Left ventricle myocardium inferior (tissue), 1 donor: ENCODE measurements around the gene TRIM24. TPM values are rescaled to one million over a fixed set of nuclear protein-coding genes. Genes with fewer than 3 reads are reported as not detected.

Source experiments
- DNase-seq: peaks from one replicate; pipeline ENCODE4 v3.0.0-alpha.2; 2020
- H3K27ac ChIP-seq: fragments of 200-600 bp; replicated peaks from 2 replicates; pipeline ENCODE4 v1.8.0; 2021
- H3K27me3 ChIP-seq: fragments of 200-600 bp; 2 replicates; pipeline ENCODE4 v1.8.0; 2021; ENCODE audit warnings: low read depth
- H3K36me3 ChIP-seq: fragments of 200-600 bp; 2 replicates; pipeline ENCODE4 v1.8.0; 2021
- H3K4me1 ChIP-seq: fragments of 200-600 bp; 2 replicates; pipeline ENCODE4 v1.8.0; 2021
- H3K4me3 ChIP-seq: fragments of 200-600 bp; 2 replicates; pipeline ENCODE4 v1.8.0; 2021; ENCODE audit warnings: mild to moderate bottlenecking, moderate library complexity
- H3K9me3 ChIP-seq: fragments of 200-600 bp; replicated peaks from 2 replicates; pipeline ENCODE4 v1.8.0; 2021
- intact Hi-C: fragments of 100-400 bp; cut with micrococcal nuclease; formaldehyde crosslinking; loops from one replicate; pipeline ENCODE4 v1.11.0; 2022
- total RNA-seq: library from RNA; stranded (reverse); fragmentation: NEBNext Ultra II Directional; extraction: Animal tissue kit (Norgen Biotek cat#: 25700); gene quantifications from one replicate; pipeline ENCODE4 v1.2.1, GENCODE V29; 2021
- TF ChIP-seq, protein P1 (sequence below): fragments of 200-600 bp; IDR thresholded peaks from 2 replicates; pipeline ENCODE4 v1.8.0; 2021; ENCODE audit warnings: antibody characterized with exemption, mild to moderate bottlenecking, borderline replicate concordance
- donor health status: DM: no; HTN: yes; CAD: no; lungs with severe emphysema.

The TRIM24 gene
- total RNA-seq, 1 donor from 2014 or later = 18.8 TPM

DNA sequence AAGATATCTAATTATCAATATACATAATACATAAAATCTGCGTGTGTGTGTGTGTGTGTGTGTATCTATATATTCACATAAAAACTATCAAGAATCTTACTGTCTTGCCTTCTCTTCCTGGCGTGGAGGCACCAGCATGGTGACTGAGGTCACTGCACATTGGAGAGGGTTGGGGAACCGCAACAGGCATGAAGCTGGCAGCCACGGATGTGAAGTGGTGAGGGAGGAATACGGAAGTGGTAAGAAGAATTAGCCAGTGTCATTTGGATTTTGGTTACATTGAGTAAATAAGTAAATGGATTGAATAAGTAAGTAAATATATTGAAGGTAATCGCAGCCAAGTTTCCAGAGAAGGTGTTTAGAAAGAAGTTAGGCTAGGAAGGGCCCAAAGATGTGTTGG, 85.1 kb downstream of the TRIM24 start:
- Histone ChIP-seq H3K27me3 (no peaks in the 10 kb centered on the region), H3K4me3 (no peak overlapping the region), H3K27ac (no peak overlapping the region), H3K9me3 (no peaks in the 10 kb centered on the region), H3K4me1 (peaks cover 8% of the 10 kb centered on the region), H3K36me3 (peaks cover 33% of the 10 kb centered on the region)
- intact Hi-C loops = no loop called here
- no peak for DNase-seq
- TF ChIP-seq, protein P1, sequence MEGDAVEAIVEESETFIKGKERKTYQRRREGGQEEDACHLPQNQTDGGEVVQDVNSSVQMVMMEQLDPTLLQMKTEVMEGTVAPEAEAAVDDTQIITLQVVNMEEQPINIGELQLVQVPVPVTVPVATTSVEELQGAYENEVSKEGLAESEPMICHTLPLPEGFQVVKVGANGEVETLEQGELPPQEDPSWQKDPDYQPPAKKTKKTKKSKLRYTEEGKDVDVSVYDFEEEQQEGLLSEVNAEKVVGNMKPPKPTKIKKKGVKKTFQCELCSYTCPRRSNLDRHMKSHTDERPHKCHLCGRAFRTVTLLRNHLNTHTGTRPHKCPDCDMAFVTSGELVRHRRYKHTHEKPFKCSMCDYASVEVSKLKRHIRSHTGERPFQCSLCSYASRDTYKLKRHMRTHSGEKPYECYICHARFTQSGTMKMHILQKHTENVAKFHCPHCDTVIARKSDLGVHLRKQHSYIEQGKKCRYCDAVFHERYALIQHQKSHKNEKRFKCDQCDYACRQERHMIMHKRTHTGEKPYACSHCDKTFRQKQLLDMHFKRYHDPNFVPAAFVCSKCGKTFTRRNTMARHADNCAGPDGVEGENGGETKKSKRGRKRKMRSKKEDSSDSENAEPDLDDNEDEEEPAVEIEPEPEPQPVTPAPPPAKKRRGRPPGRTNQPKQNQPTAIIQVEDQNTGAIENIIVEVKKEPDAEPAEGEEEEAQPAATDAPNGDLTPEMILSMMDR = no peak

DNA sequence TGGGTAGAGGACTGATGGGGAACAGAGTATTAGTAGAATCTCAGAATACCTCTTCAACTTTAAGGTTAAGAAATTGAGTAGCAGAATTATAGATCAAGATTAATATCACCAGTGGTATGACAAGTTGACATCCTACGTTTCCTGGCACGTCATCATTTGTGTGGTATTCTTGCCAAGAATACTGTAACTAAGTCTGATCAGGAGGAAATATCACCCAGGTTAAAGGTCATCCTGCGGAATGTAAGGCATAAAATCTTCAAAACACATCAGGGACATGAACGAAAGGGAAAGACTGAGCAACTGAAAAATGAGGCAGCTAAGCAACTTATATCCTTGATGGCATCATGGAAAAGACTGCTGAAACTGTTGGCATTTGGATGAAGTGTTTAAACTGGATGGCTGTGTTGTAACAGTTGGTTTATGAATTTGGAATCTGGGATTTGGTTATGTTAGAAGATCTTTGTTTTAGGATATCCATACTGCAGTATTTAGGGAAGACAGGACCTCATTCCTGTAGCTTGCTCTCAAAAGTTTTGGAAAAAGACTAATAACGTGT, 86.1 kb downstream of the TRIM24 start:
- H3K36me3 ChIP-seq = peaks cover 27% of the 10 kb centered on the region
- TF ChIP-seq, protein P1 = no peak
- intact Hi-C loops = no loop called here

DNA sequence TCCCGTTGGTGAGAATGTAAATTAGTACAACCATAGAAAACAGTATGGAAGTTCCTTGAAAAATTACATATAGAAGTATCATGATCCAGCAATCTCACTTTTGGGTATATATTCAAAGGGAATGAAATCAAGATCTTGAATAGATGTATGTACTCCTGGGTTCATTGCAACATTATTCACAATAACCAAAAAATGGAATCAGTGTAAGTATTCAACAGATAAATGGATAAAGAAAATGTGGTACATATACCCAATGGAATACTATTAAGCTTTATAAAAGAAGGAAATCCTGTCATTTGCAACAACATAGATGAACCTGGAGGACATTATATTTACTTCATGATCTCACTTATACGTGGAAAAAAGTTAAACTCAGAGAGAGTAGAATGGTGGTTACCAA, 86.8 kb downstream of the TRIM24 start:
- no peaks in the 10 kb centered on the region for H3K9me3 ChIP-seq

More for the DNA sequence above, 86.1 kb downstream of the TRIM24 start:
- DNase-seq = no peak
- Histone ChIP-seq H3K4me3 (no peak overlapping the region), H3K27me3 (no peaks in the 10 kb centered on the region), H3K4me1 (peaks cover 8% of the 10 kb centered on the region), H3K27ac (no peak overlapping the region), H3K9me3 (no peaks in the 10 kb centered on the region)

DNA sequence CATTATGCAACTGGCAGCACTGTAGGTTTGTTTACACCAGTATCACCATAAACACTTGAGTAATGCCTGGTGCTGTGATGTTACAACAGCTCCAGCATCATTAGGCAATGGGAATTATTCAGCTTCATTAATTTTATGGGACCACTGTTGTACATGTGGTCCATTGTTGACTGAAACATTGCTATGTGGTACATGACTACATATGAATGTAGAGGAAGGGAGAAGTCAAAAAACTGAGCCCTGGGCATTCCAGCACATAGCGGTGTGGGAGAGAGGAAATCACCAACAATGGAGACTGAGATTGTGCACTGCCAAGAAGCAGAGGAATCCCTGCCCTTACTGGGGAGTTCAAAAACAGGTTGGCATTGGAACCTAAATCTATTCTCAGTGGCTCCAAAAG, 89.0 kb downstream of the TRIM24 start:
- no peak for DNase-seq
- TF ChIP-seq, protein P1 = no peak
- H3K36me3 ChIP-seq = peaks cover 43% of the 10 kb centered on the region
- no peaks in the 10 kb centered on the region for H3K9me3 ChIP-seq
- H3K4me1 ChIP-seq = peaks cover 8% of the 10 kb centered on the region
- no peaks in the 10 kb centered on the region for H3K27me3 ChIP-seq
- H3K4me3 ChIP-seq = no peak overlapping the region
- intact Hi-C loops = no loop called here
- H3K27ac ChIP-seq = no peak overlapping the region

More for the DNA sequence above, 86.8 kb downstream of the TRIM24 start:
- Histone ChIP-seq H3K27me3 (no peaks in the 10 kb centered on the region), H3K4me1 (peaks cover 8% of the 10 kb centered on the region), H3K4me3 (no peak overlapping the region), H3K36me3 (peaks cover 28% of the 10 kb centered on the region), H3K27ac (no peak overlapping the region)
- intact Hi-C loops = no loop called here
- TF ChIP-seq, protein P1 = no peak
- DNase-seq = no peak

DNA sequence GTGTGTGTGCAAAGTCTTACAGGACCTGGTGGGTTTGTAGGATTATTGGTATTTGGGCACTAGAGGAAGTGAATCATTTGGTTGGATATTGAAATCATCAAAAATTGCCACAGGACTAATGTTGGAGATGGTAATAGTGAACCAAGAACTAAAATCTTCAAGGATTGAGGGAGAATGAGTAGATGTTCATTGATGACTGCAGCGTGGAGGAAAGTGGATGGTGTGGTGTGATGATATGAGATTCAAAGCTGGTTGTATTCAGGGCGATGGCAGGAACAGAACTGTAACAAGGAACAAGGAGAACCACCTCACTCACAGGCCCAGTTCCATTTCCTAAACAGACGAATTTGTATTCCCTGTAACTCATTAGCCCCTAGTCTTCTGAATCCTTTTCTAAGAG, 90.3 kb downstream of the TRIM24 start:
- intact Hi-C loops = no loop called here
- TF ChIP-seq, protein P1 = no peak
- H3K27me3 ChIP-seq = no peaks in the 10 kb centered on the region
- H3K36me3 ChIP-seq = peaks cover 52% of the 10 kb centered on the region
- no peak overlapping the region for H3K4me3 ChIP-seq
- peaks cover 8% of the 10 kb centered on the region for H3K9me3 ChIP-seq
- no peak overlapping the region for H3K27ac ChIP-seq
- no peak for DNase-seq
- H3K4me1 ChIP-seq = peaks cover 8% of the 10 kb centered on the region
